Measurements from ENCODE around the gene RHCE. TPM values are rescaled to one million over a fixed set of nuclear protein-coding genes. Genes with fewer than 3 reads are reported as not detected.
A peak's percentile ranks its signal among the peaks of the same experiment; 100 is the strongest.
"Not testable (repeated sequence)": the region's sequence is repeated elsewhere in the genome, so short reads cannot be mapped to it uniquely, and the experiment has no call there.

RHCE gene
- total RNA-seq = under 1 TPM in 1 of 2 donors, not detected in 1; 0.28 TPM

DNA sequence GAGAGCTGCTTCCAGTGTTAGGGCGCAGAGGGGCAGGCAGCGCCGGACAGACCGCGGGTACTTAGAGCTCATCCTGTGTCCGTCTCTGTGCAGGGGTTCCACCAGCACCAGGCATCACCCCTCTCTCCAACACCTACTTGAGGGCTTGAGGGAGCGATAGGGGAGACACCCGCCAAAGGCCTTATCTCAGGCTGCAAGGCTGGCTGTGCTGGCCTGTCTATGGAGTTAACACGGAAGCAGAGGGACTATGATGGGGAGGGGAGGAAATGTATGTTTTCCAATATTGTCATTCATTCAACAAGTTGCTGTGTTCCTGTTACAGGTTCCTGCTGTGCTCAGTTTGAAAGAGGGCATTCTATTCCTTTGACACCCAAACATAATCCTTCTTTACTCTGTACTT is at the start of gene RHCE:
Gene RHCE, minus strand, starts transcription at position 111 of the 400 bp plus-strand sequence. Its CDS starts 39 bp downstream, at position 72.
- not testable (repeated sequence) for DNase-seq (ENCODE audit: low spot score); H3K36me3 ChIP-seq; H3K9me3 ChIP-seq; H3K27me3 ChIP-seq; H3K27ac ChIP-seq; H3K4me3 ChIP-seq; H3K4me1 ChIP-seq

DNA sequence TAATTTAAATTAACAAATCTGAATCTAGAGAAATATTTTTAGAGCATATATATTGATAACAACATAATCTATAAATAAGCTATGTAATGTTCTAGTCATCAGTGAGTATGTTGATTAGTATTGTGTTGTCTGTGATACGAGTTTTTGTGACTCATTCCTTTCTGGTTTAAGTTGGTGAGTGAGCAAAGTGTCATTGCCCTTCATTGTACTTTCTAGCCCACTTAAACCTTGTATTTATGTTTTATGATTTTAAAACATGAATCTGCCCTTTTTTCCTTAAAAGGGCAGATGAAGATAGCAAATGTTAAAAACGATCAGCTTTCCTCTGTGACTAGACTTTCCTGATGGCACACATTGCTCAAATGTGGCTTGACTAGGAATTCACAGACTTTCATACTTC is 48.6 kb upstream of the RHCE start:
- TF ChIP-seq, protein P1, sequence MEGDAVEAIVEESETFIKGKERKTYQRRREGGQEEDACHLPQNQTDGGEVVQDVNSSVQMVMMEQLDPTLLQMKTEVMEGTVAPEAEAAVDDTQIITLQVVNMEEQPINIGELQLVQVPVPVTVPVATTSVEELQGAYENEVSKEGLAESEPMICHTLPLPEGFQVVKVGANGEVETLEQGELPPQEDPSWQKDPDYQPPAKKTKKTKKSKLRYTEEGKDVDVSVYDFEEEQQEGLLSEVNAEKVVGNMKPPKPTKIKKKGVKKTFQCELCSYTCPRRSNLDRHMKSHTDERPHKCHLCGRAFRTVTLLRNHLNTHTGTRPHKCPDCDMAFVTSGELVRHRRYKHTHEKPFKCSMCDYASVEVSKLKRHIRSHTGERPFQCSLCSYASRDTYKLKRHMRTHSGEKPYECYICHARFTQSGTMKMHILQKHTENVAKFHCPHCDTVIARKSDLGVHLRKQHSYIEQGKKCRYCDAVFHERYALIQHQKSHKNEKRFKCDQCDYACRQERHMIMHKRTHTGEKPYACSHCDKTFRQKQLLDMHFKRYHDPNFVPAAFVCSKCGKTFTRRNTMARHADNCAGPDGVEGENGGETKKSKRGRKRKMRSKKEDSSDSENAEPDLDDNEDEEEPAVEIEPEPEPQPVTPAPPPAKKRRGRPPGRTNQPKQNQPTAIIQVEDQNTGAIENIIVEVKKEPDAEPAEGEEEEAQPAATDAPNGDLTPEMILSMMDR (IDR thresholded peaks at IDR 0.05) = no peak
- Histone ChIP-seq H3K4me1 (peaks cover 0 to 47% of the 10 kb centered on the region in 2 donors), H3K27ac (peak overlapping the region in 1 of 2 donors; percentile 67), H3K27me3 (no peaks in the 10 kb centered on the region), H3K36me3 (no peaks in the 10 kb centered on the region), H3K4me3 (no peak overlapping the region), H3K9me3 (no peaks in the 10 kb centered on the region)
- DNase-seq (ENCODE audit: low spot score) = no peak

DNA sequence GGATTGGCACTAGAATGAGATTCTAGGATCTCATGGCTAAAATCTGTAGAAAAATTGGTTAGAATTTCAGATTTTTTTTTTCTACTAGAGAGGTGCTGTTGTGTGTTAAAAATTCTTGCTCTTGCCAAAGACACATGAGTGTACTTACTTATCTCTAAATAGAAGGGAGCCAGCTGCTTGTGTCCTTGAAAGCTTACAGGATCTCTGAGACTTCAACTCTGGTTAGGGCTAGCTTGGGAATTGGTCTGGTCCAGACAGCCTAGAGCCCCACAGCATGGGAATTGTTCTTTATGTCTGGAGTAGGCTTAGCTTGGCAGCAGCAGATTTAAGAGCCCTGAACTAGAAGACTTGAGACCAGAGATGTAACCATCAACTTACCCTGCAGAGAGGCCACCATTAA is 47.4 kb upstream of the RHCE start:
- DNase-seq (ENCODE audit: low spot score) = no peak
- TF ChIP-seq, protein P1 (IDR thresholded peaks at IDR 0.05) = no peak
- Histone ChIP-seq H3K27ac (peak overlapping the region; percentile 47 to 67), H3K4me1 (peaks cover 0 to 44% of the 10 kb centered on the region in 2 donors), H3K9me3 (no peaks in the 10 kb centered on the region), H3K27me3 (no peaks in the 10 kb centered on the region), H3K36me3 (no peaks in the 10 kb centered on the region), H3K4me3 (no peak overlapping the region)

- no peak for DNase-seq (ENCODE audit: low spot score)
- peak overlapping the region; percentile 47 to 67 for H3K27ac ChIP-seq
- H3K27me3 ChIP-seq = no peaks in the 10 kb centered on the region
- H3K36me3 ChIP-seq = no peaks in the 10 kb centered on the region
- no peak overlapping the region for H3K4me3 ChIP-seq
- peaks cover 0 to 45% of the 10 kb centered on the region in 2 donors for H3K4me1 ChIP-seq
- TF ChIP-seq, protein P1 (IDR thresholded peaks at IDR 0.05) = no peak
- H3K9me3 ChIP-seq = no peaks in the 10 kb centered on the region
These were observed 47.0 kb upstream of the RHCE start for GRCh38 chr1:25467616-25468015.

DNA sequence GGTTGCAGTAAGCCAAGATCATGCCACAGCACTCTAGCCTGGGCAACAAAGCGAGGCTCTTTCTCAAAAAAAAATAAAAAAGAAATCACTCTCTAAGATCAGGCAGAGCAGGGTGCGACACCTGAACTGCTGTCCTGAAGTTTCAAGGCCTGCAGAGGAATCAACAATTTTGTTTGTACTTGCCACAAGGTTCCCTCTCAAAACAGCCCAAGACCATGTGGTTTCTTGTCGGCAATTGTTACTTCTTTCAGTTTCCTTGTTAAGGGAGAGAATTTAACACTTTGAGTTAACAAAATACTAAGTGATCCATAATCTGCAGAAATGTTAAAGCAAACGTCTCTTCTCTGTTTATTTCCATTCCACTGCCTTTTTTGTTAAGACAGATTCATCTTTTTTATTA is 46.6 kb upstream of the RHCE start:
- H3K27ac ChIP-seq = no peak overlapping the region
- peaks cover 0 to 43% of the 10 kb centered on the region in 2 donors for H3K4me1 ChIP-seq

GRCh38 chr1:25462732-25463131 is 42.1 kb upstream of the RHCE start:
- H3K4me3 ChIP-seq = no peak overlapping the region
- no peak overlapping the region for H3K27ac ChIP-seq
- H3K27me3 ChIP-seq = no peaks in the 10 kb centered on the region
- no peak for DNase-seq (ENCODE audit: low spot score)
- no peaks in the 10 kb centered on the region for H3K9me3 ChIP-seq
- peaks cover 0 to 18% of the 10 kb centered on the region in 2 donors for H3K4me1 ChIP-seq
- peaks cover 7% of the 10 kb centered on the region for H3K36me3 ChIP-seq
- TF ChIP-seq, protein P1 (IDR thresholded peaks at IDR 0.05) = no peak

More for the DNA sequence above, 46.6 kb upstream of the RHCE start:
- H3K4me3 ChIP-seq = no peak overlapping the region
- TF ChIP-seq, protein P1 (IDR thresholded peaks at IDR 0.05) = no peak
- H3K36me3 ChIP-seq = no peaks in the 10 kb centered on the region
- no peaks in the 10 kb centered on the region for H3K9me3 ChIP-seq
- DNase-seq (ENCODE audit: low spot score) = no peak
- H3K27me3 ChIP-seq = no peaks in the 10 kb centered on the region
